Measurements from ENCODE around the gene VASN. TPM values are rescaled to one million over a fixed set of nuclear protein-coding genes. Genes with fewer than 3 reads are reported as not detected.

VASN gene
- polyA plus RNA-seq, 3 donors: 31.7 to 40.6 (median 32.9) TPM

GRCh38 chr16:4416200-4417032 is 44.8 kb downstream of the VASN start, which contains the start of gene CORO7:
CORO7 (minus strand) TSS chr16:4416596; CDS start chr16:4416518, 78 bp downstream.
- peak in 2 of 3 donors; percentile 62 to 76 for DNase-seq (ENCODE audit: low read depth in 3 of 3, low spot score in 2 of 3)

- DNase-seq (ENCODE audit: low read depth in 3 of 3, low spot score in 2 of 3): no peak
Observed at GRCh38 chr16:4419402-4419959, 47.8 kb downstream of the VASN start.

- no peak for DNase-seq (ENCODE audit: low read depth in 3 of 3, low spot score in 2 of 3)
Observed at GRCh38 chr16:4420505-4421105, 49.0 kb downstream of the VASN start.

GRCh38 chr16:4425378-4426020 is 53.9 kb downstream of the VASN start, which contains the start of gene DNAJA3:
DNAJA3 (plus strand) TSS chr16:4425868; CDS start chr16:4425882, 14 bp downstream.
- peak; percentile 90 to 97 (median 94) for DNase-seq (ENCODE audit: low read depth in 3 of 3, low spot score in 2 of 3)

- no peak for DNase-seq (ENCODE audit: low read depth in 3 of 3, low spot score in 2 of 3)
Observed at GRCh38 chr16:4426021-4426684, 54.5 kb downstream of the VASN start.

- no peak for DNase-seq (ENCODE audit: low read depth in 3 of 3, low spot score in 2 of 3)
Observed at GRCh38 chr16:4426722-4427372, 55.2 kb downstream of the VASN start.

GRCh38 chr16:4428500-4428899 is 56.9 kb downstream of the VASN start:
- no peak for DNase-seq (ENCODE audit: low read depth in 3 of 3, low spot score in 2 of 3)

- DNase-seq (ENCODE audit: low read depth in 3 of 3, low spot score in 2 of 3): no peak
Observed at GRCh38 chr16:4431023-4431422, 59.4 kb downstream of the VASN start.

Other genes with a start within 250 kb of the VASN start
- gene SRL, start 129.8 kb upstream of the VASN start, polyA plus RNA-seq (ENCODE audit: insufficient read length in 3 of 3): 1 to 10 TPM; 1.2 to 1.6 (median 1.2) TPM
- gene TFAP4, start 98.8 kb upstream of the VASN start, polyA plus RNA-seq (ENCODE audit: insufficient read length in 3 of 3): 10 to 100 TPM; 15.3 to 18.7 (median 16.3) TPM
- 10 to 100 TPM; 30.6 to 36.8 (median 31.1) TPM for gene GLIS2, start 55.8 kb upstream of the VASN start, polyA plus RNA-seq (ENCODE audit: insufficient read length in 3 of 3)
- 10 to 100 TPM; 16.8 to 19.6 (median 16.8) TPM for gene PAM16, start 20.5 kb upstream of the VASN start, polyA plus RNA-seq (ENCODE audit: insufficient read length in 3 of 3)
- gene CORO7, start 44.7 kb downstream of the VASN start, polyA plus RNA-seq (ENCODE audit: insufficient read length in 3 of 3): 10 to 100 TPM; 14.3 to 17.2 (median 14.3) TPM
- gene DNAJA3, start 54.0 kb downstream of the VASN start, polyA plus RNA-seq (ENCODE audit: insufficient read length in 3 of 3): 10 to 100 TPM; 31.3 to 35.9 (median 34.8) TPM
- 10 to 100 TPM; 31.4 to 44.2 (median 37.3) TPM for gene NMRAL1, start 102.8 kb downstream of the VASN start, polyA plus RNA-seq (ENCODE audit: insufficient read length in 3 of 3)
- 10 to 100 TPM; 47.3 to 49.0 (median 48.3) TPM for gene HMOX2, start 104.5 kb downstream of the VASN start, polyA plus RNA-seq (ENCODE audit: insufficient read length in 3 of 3)
- gene CDIP1, start 166.9 kb downstream of the VASN start, polyA plus RNA-seq (ENCODE audit: insufficient read length in 3 of 3): 10 to 100 TPM; 19.8 to 30.6 (median 26.2) TPM
- gene C16orf96, start 184.5 kb downstream of the VASN start, polyA plus RNA-seq (ENCODE audit: insufficient read length in 3 of 3): under 1 TPM; 0.08 to 0.26 (median 0.18) TPM
- 10 to 100 TPM; 10.0 to 12.1 (median 10.2) TPM for gene UBALD1, start 243.0 kb downstream of the VASN start, polyA plus RNA-seq (ENCODE audit: insufficient read length in 3 of 3)